Erythroblast (primary cell): Measurements from ENCODE around the gene CISH.

Experiments
- GATA1 ChIP-seq: IDR thresholded peaks from 2 replicates; pipeline ENCODE4 v1.6.1; 2011; ENCODE audit warnings: low read depth, mild to moderate bottlenecking, control low read depth, low read length, moderate library complexity
- POLR2A ChIP-seq: IDR thresholded peaks from 2 replicates; pipeline ENCODE4 v1.6.1; 2011; ENCODE audit warnings: mild to moderate bottlenecking, low read length

DNA sequence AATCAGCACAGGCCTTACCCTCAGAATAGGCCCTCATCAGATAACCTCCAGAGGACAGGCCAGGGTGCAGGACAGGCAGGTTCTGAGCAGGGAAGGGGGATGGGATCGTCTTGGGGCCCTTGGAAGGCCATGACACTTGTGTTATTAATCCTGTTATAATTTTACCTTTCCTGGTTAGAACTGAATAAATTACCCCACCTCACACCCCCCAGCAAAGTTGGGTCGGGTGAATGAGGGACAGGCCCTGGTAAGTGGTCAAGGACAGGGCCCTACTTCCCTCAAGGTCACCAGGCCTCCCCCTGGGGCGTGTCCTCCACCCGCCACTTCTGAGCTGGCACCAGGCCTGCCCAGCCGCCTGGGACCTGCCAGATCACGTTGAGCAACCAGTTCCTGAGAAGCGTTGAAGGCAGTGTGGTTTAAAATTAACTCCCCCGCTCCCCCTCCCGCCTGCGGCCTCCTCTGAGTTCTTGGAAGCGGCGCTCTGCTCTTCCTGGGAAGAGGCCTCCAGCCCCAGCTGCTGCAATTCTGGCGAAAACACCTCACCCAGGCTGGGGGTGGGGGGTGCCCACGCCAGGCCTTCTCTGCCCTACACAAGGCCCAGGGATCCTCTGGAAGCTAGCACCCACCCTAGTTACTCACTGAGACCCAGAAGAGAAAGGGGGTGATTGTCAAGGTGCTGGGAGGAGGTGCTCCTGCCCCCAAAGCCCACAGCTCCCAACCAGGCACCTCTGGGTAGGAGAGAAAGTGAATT, 10.6 kb downstream of the CISH start:
- TF ChIP-seq POLR2A = peak; percentile 66
- TF ChIP-seq GATA1 = no peak
